Spinal cord (tissue), 10 donors: Measurements from ENCODE around the gene DOCK10. TPM values are rescaled to one million over a fixed set of nuclear protein-coding genes. Genes with fewer than 3 reads are reported as not detected.

Experiments
- DNase-seq, 6 donors: peaks; one replicate each; pipeline versions ENCODE4 v3.0.0 to v3.0.0-alpha.2; 2013 to 2015; ENCODE audit warnings: low spot score in 6 of 6, low read depth in 4 of 6
- H3K27ac ChIP-seq: one replicate; pipeline ENCODE4 v1.5.1; 2013; ENCODE audit warnings: low read depth, low read length, control low read depth
- H3K27me3 ChIP-seq: one replicate; pipeline ENCODE4 v1.6.1; 2013; ENCODE audit warnings: low read length; ENCODE audit not compliant: control insufficient read depth, insufficient read depth
- H3K36me3 ChIP-seq: one replicate; pipeline ENCODE4 v1.6.1; 2013; ENCODE audit warnings: low read length; ENCODE audit not compliant: control insufficient read depth, insufficient read depth
- H3K4me1 ChIP-seq: one replicate; pipeline ENCODE4 v1.6.1; 2013; ENCODE audit warnings: low read length; ENCODE audit not compliant: control insufficient read depth, insufficient read depth
- H3K4me3 ChIP-seq: one replicate; pipeline ENCODE4 v1.5.1; 2013; ENCODE audit warnings: low read depth, low read length, control low read depth
- H3K9me3 ChIP-seq: one replicate; pipeline ENCODE4 v1.6.1; 2013; ENCODE audit warnings: low read length; ENCODE audit not compliant: control insufficient read depth, insufficient read depth
- WGBS: methylation state at CpG from one replicate; pipeline ENCODE4 v1.1.5; 2013; ENCODE audit warnings: missing lambda C conversion rate; ENCODE audit not compliant: insufficient coverage; 5-methylcytosine and 5-hydroxymethylcytosine counted together
- polyA plus RNA-seq, 2 donors: library from polyadenylated mRNA; unstranded; fragments of 120-200 nt; gene quantifications; one replicate each; pipeline ENCODE4 v1.2.1, GENCODE V29; 2013; ENCODE audit not compliant: insufficient read length in 2 of 2
- total RNA-seq, 2 donors: library from RNA; depleted of rRNA in 1 of 2; stranded (reverse); fragments of 120-200 nt in 1 of 2; fragments of >200 nt in 1 of 2; gene quantifications; one replicate each; pipeline versions ENCODE4 v1.2.3 to v1.2.4, GENCODE V29; 2013 to 2014
- donor health status: healthy.

The DOCK10 gene
- total and polyA plus RNA-seq, 4 donors, result 44.4 to 87.9 (median 61.0) TPM

DNA sequence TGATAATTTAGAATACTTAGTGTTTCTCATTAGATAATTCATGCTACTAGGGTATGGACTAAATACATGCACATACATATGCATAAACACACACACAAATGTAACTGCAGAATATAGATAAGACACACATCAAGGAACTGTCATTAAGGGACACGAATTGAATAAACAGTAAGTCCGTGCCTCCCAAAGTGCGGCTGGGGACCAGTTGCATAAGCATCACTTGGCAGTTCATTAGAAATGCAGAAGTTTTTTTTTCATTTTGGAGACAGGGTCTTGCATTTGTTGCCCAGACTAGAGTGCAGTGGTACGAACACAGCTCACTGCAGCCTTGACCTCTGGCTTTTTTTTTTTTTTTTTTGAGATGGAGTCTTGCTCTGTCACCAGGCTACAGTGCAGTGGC is 196.1 kb downstream of the DOCK10 start:
- WGBS, result 71% methylated on average over 3 of the region's 4 CpGs
- H3K27ac ChIP-seq, result no peak overlapping the region

GRCh38 chr2:224843141-224843540 is 199.1 kb downstream of the DOCK10 start:
- Histone ChIP-seq H3K36me3 (peaks cover 32% of the 10 kb centered on the region), H3K4me3 (no peak overlapping the region), H3K27ac (no peak overlapping the region), H3K4me1 (no peaks in the 10 kb centered on the region), H3K9me3 (no peaks in the 10 kb centered on the region), H3K27me3 (no peaks in the 10 kb centered on the region)
- WGBS, result 100% methylated on average over 2 of the region's 2 CpGs
- DNase-seq, result no peak

More for the DNA sequence above, 196.1 kb downstream of the DOCK10 start:
- peaks cover 28% of the 10 kb centered on the region for H3K36me3 ChIP-seq
- H3K4me1 ChIP-seq, result no peaks in the 10 kb centered on the region
- no peaks in the 10 kb centered on the region for H3K27me3 ChIP-seq
- no peak for DNase-seq
- H3K4me3 ChIP-seq, result no peak overlapping the region
- H3K9me3 ChIP-seq, result no peaks in the 10 kb centered on the region

- Histone ChIP-seq H3K36me3 (peaks cover 27% of the 10 kb centered on the region), H3K9me3 (no peaks in the 10 kb centered on the region), H3K4me3 (no peak overlapping the region), H3K27me3 (no peaks in the 10 kb centered on the region), H3K27ac (no peak overlapping the region), H3K4me1 (no peaks in the 10 kb centered on the region)
- DNase-seq, result no peak
- WGBS, result 100% methylated on average over 1 of the region's 4 CpGs
Observed at GRCh38 chr2:224841910-224842309, 200.4 kb downstream of the DOCK10 start.

DNA sequence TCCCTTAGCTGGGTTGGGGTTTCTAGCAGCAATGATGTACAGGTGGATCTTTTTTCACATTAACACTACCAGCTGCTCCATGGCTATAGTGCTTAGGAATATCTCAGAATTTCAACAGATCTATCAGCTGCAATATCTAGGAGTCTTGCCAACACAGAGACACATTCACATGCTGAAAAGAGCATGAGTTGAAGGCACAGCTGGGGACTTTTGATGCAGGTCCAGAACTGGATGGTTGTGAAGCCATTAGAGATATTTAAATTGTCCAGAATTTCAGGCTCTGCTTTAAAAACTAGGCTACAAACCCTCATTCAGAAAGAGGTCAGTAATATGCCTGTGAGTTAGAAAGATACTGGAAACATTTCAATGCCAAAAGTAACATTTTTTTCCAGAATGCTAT is 203.9 kb downstream of the DOCK10 start:
- no peak overlapping the region for H3K27ac ChIP-seq
- no peaks in the 10 kb centered on the region for H3K4me1 ChIP-seq
- peak in 5 of 6 donors; percentile 13 to 82 (median 28) for DNase-seq
- no peaks in the 10 kb centered on the region for H3K27me3 ChIP-seq
- H3K4me3 ChIP-seq, result no peak overlapping the region
- H3K9me3 ChIP-seq, result no peaks in the 10 kb centered on the region
- peaks cover 20% of the 10 kb centered on the region for H3K36me3 ChIP-seq

GRCh38 chr2:224837558-224837957 is 204.7 kb downstream of the DOCK10 start:
- 90% methylated on average over 2 of the region's 3 CpGs for WGBS
- Histone ChIP-seq H3K27ac (no peak overlapping the region), H3K27me3 (no peaks in the 10 kb centered on the region), H3K4me1 (no peaks in the 10 kb centered on the region), H3K9me3 (no peaks in the 10 kb centered on the region), H3K4me3 (no peak overlapping the region), H3K36me3 (peaks cover 20% of the 10 kb centered on the region)
- DNase-seq, result peak in 1 of 6 donors; percentile 19

- no peaks in the 10 kb centered on the region for H3K9me3 ChIP-seq
- WGBS, result no CpG with 5 or more reads among the region's 2 CpGs
- H3K36me3 ChIP-seq, result peaks cover 20% of the 10 kb centered on the region
- no peaks in the 10 kb centered on the region for H3K27me3 ChIP-seq
- DNase-seq, result no peak
- no peak overlapping the region for H3K27ac ChIP-seq
- H3K4me1 ChIP-seq, result no peaks in the 10 kb centered on the region
- H3K4me3 ChIP-seq, result no peak overlapping the region
Observed at GRCh38 chr2:224837066-224837465, 205.2 kb downstream of the DOCK10 start.

- DNase-seq, result no peak
- H3K36me3 ChIP-seq, result peaks cover 26% of the 10 kb centered on the region
- H3K27me3 ChIP-seq, result no peaks in the 10 kb centered on the region
- no peak overlapping the region for H3K27ac ChIP-seq
- H3K4me3 ChIP-seq, result no peak overlapping the region
- H3K9me3 ChIP-seq, result no peaks in the 10 kb centered on the region
- no peaks in the 10 kb centered on the region for H3K4me1 ChIP-seq
Observed at GRCh38 chr2:224836263-224836662, 206.0 kb downstream of the DOCK10 start.

DNA sequence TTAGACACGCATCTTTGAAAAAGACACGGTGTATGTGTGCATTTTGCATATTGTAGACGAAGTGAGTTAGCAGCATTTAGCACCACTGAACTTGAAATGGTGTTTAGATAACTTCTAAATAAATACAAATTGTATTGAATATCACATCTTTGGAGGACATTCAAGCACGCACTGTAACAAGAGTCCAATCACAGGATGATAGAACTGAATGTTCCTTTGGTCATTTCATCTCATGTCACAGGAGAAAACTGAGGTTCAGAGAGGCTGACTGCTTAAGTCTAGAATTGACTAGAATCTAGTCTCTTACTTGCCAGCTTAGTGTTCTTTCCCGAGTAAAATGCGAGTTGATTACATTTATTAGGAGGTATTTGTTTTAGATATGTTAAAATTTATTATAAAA is 206.9 kb downstream of the DOCK10 start:
- H3K4me3 ChIP-seq, result no peak overlapping the region
- no peak for DNase-seq
- H3K36me3 ChIP-seq, result peaks cover 31% of the 10 kb centered on the region
- no peaks in the 10 kb centered on the region for H3K9me3 ChIP-seq
- no peak overlapping the region for H3K27ac ChIP-seq
- H3K4me1 ChIP-seq, result no peaks in the 10 kb centered on the region
- no peaks in the 10 kb centered on the region for H3K27me3 ChIP-seq
- WGBS, result no CpG with 5 or more reads among the region's 6 CpGs

GRCh38 chr2:224833986-224834385 is 208.3 kb downstream of the DOCK10 start:
- no peaks in the 10 kb centered on the region for H3K9me3 ChIP-seq
- H3K27ac ChIP-seq, result no peak overlapping the region
- no peaks in the 10 kb centered on the region for H3K27me3 ChIP-seq
- peaks cover 28% of the 10 kb centered on the region for H3K36me3 ChIP-seq
- WGBS, result no CpG with 5 or more reads among the region's 2 CpGs
- H3K4me3 ChIP-seq, result no peak overlapping the region
- no peaks in the 10 kb centered on the region for H3K4me1 ChIP-seq
- DNase-seq, result no peak

DNA sequence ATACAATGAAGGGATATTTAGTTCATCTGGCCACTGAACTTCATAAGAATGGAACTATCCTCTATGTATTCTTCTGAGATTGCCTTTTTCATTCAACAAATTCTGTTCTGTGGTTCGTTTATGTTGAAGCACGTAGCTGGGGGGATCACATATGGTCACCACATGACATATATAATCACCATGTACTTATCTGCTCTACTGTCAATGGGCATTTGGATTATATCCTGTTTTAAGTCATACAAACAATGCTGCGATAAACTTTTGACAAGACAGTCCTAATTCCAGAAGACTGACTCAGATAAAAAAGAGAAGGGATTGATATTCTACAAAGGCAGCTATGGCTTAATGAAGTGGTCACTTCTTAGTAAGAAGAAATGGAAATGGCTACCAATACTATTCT is 210.1 kb downstream of the DOCK10 start:
- DNase-seq, result no peak
- Histone ChIP-seq H3K9me3 (no peaks in the 10 kb centered on the region), H3K27me3 (no peaks in the 10 kb centered on the region), H3K27ac (no peak overlapping the region), H3K36me3 (peaks cover 40% of the 10 kb centered on the region), H3K4me3 (no peak overlapping the region), H3K4me1 (no peaks in the 10 kb centered on the region)
- no CpG with 5 or more reads among the region's 3 CpGs for WGBS
